Psoas muscle (tissue), 8 donors: ENCODE results near the gene RSPH3. TPM values are rescaled to one million over a fixed set of nuclear protein-coding genes. Genes with fewer than 3 reads are reported as not detected.

ENCODE experiments used
- ATAC-seq, 4 donors: fragments of 200-7000 bp; cut with Tn5 transposase; one replicate each; pipeline ENCODE4 v1.9.1; 2020; ENCODE audit warnings: moderate library complexity in 3 of 4, mild to moderate bottlenecking in 2 of 4
- DNase-seq, 2 donors: peaks; one replicate each; pipeline ENCODE4 v3.0.0-alpha.2; 2020
- H3K27ac ChIP-seq: fragments of 200-600 bp; one replicate; pipeline ENCODE4 v1.8.0; 2022
- H3K27me3 ChIP-seq, 3 donors: fragments of 200-600 bp in 1 of 3; one replicate each; pipeline versions ENCODE4 v1.6.1 to v1.8.0; 2013 to 2022; ENCODE audit warnings: low read length in 2 of 3, mild to moderate bottlenecking in 2 of 3, moderate library complexity in 1 of 3; ENCODE audit not compliant: insufficient read depth in 3 of 3
- H3K36me3 ChIP-seq, 2 donors: fragments of 200-600 bp in 1 of 2; one replicate each; pipeline versions ENCODE4 v1.6.1 to v1.8.0; 2013 to 2022; ENCODE audit warnings: low read depth in 1 of 2, mild to moderate bottlenecking in 1 of 2, moderate library complexity in 1 of 2; ENCODE audit not compliant: insufficient read depth in 1 of 2
- H3K4me1 ChIP-seq: fragments of 200-600 bp; one replicate; pipeline ENCODE4 v1.8.0; 2022
- H3K4me3 ChIP-seq: fragments of 200-600 bp; one replicate; pipeline ENCODE4 v1.8.0; 2022; ENCODE audit warnings: mild to moderate bottlenecking
- H3K9me3 ChIP-seq: fragments of 200-600 bp; one replicate; pipeline ENCODE4 v1.8.0; 2022
- CTCF ChIP-seq: fragments of 200-600 bp; IDR thresholded peaks from one replicate; pipeline ENCODE4 v1.8.0; 2022; ENCODE audit warnings: antibody characterized with exemption
- WGBS, 3 donors: extraction: QIAGEN DNeasy Blood & Tissue Kit; methylation state at CpG; one replicate each; pipeline versions ENCODE4 v1.1.6 to v1.1.7; 2013; 5-methylcytosine and 5-hydroxymethylcytosine counted together
- intact Hi-C, 2 donors: fragments of 100-400 bp; cut with DNase I; formaldehyde crosslinking; loops; one replicate each; pipeline versions ENCODE4 v1.11.0 to v1.14.2; 2022
- polyA plus RNA-seq, 3 donors: library from polyadenylated mRNA; stranded (reverse); fragments of 200-250 nt; gene quantifications; one replicate each; pipeline ENCODE4 v1.2.3, GENCODE V29; 2013
- total RNA-seq, 4 donors: library from RNA; stranded (reverse); fragmentation: NEBNext Ultra II Directional in 2 of 4; extraction: Animal tissue kit (Norgen Biotek cat#: 25700) in 2 of 4; gene quantifications; one replicate each; pipeline versions ENCODE4 v1.2.1 to v1.2.4, GENCODE V29; 2021 to 2023
- donor health status: healthy with polysubstance abuse.
- donor health status: DM: no; HTN: no; CAD: no; lungs with moderate emphysema.
- donor health status: Bipolar disorder and iron deficiency.
- donor health status: healthy.
- donor health status: DM: yes; HTN: yes; CAD: no.
- donor health status: DM: no; HTN: no; CAD: no.
- donor health status: DM: no; HTN: no; CAD: no.
- donor health status: DM: yes; HTN: yes; CAD: no.

RSPH3 gene
- total and polyA plus RNA-seq, 7 donors: 1.4 to 5.2 (median 2.8) TPM

GRCh38 chr6:158933079-158933595, 66.9 kb downstream of the RSPH3 start:
- intact Hi-C loops: no loop called here

GRCh38 chr6:158928068-158928467, 71.9 kb downstream of the RSPH3 start:
- no peak overlapping the region for H3K4me3 ChIP-seq
- H3K9me3 ChIP-seq: no peaks in the 10 kb centered on the region
- no peaks in the 10 kb centered on the region for H3K36me3 ChIP-seq
- TF ChIP-seq CTCF: no peak
- H3K27ac ChIP-seq: no peak overlapping the region
- 95 to 100% (median 98%) methylated on average over 1 to 2 of the region's 2 CpGs for WGBS, 3 donors
- intact Hi-C loops: no loop called here
- no peaks in the 10 kb centered on the region for H3K4me1 ChIP-seq
- no peaks in the 10 kb centered on the region for H3K27me3 ChIP-seq
- DNase-seq (no peak), ATAC-seq (no peak)

More at GRCh38 chr6:158933079-158933595, 66.9 kb downstream of the RSPH3 start:
- no peak overlapping the region for H3K27ac ChIP-seq
- 68 to 73% (median 71%) methylated on average over 4 of the region's 4 CpGs for WGBS, 3 donors
- no peaks in the 10 kb centered on the region for H3K27me3 ChIP-seq
- no peak for DNase-seq
- H3K4me3 ChIP-seq: no peak overlapping the region
- TF ChIP-seq CTCF: no peak
- H3K36me3 ChIP-seq: no peaks in the 10 kb centered on the region
- H3K9me3 ChIP-seq: no peaks in the 10 kb centered on the region
- H3K4me1 ChIP-seq: no peaks in the 10 kb centered on the region
- no peak for ATAC-seq

GRCh38 chr6:158926414-158926813, 73.6 kb downstream of the RSPH3 start:
- ATAC-seq: no peak

DNA sequence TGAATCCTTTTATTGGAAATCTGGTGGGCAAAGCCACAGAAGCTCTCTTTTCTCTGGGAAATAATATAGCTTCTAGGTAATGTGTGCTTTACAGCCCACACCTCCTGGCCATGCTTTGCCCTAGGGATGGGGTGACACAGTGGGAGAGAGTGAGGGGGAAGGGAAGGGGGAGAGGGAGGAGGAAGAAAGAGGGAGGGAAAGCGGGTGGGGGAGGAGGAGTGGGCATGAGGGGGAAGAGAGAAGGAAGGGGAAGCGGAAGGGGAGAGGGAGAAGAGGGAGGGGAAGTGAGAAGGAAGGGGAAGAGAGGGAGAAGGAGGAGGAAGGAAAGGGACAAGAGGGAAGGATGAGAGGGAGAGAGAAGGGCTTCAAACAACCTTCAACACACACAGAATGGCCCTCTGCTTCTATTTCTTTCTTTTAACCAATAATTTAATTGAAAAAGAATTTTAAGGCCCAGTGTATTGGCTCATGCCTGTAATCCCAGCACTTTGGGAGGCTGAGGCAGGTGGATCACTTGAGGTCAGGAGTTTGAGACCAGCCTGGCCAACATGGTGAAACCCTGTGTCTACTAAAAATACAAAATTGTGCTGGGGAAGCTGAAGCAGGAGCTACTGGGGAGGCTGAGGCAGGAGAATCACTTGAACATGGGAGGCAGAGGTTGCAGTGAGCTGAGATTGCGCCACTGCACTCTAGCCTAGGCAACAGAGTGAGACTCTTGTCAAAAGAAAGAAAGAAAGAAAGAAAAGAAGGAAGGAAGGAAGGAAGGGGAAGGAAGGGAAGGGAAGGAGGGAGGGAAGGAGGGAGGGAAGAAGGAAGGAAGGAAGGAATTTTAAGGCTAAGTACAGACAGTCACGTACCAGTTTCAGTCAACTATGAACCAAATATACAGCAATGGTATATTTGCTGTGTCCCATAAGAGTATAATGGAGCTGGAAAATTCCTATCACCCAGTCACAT, 75.2 kb downstream of the RSPH3 start:
- ATAC-seq: no peak
- WGBS, 3 donors: 80 to 87% (median 82%) methylated on average over 4 of the region's 4 CpGs
- intact Hi-C loops: no loop called here
- TF ChIP-seq CTCF: no peak
- Histone ChIP-seq H3K27me3 (no peaks in the 10 kb centered on the region), H3K9me3 (no peaks in the 10 kb centered on the region), H3K27ac (no peak overlapping the region), H3K36me3 (no peaks in the 10 kb centered on the region), H3K4me3 (no peak overlapping the region), H3K4me1 (no peaks in the 10 kb centered on the region)
- no peak for DNase-seq

More at GRCh38 chr6:158926414-158926813, 73.6 kb downstream of the RSPH3 start:
- 88 to 90% (median 89%) methylated on average over 6 of the region's 6 CpGs for WGBS, 3 donors
- DNase-seq: no peak
- intact Hi-C loops: no loop called here
- no peak overlapping the region for H3K27ac ChIP-seq
- H3K27me3 ChIP-seq: no peaks in the 10 kb centered on the region
- no peak for TF ChIP-seq CTCF
- H3K4me3 ChIP-seq: no peak overlapping the region
- no peaks in the 10 kb centered on the region for H3K9me3 ChIP-seq
- H3K4me1 ChIP-seq: no peaks in the 10 kb centered on the region
- H3K36me3 ChIP-seq: no peaks in the 10 kb centered on the region
